Fibroblast of lung (primary cell): ENCODE results near the gene DUSP5.

Source experiments
- EZH2 ChIP-seq: IDR thresholded peaks from 2 replicates; pipeline ENCODE4 v1.5.1; 2012; ENCODE audit warnings: low read length, control low read depth, mild to moderate bottlenecking; ENCODE audit errors: missing control alignments
- TF ChIP-seq, protein P1 (sequence below), 2 donors: IDR thresholded peaks in 1 of 2; conservative IDR thresholded peaks in 1 of 2; 1 replicate in 1 of 2; 2 replicates in 1 of 2; pipeline ENCODE4 v1.5.1; 2011 to 2012; ENCODE audit warnings: low read length in 2 of 2, control low read depth in 1 of 2, inconsistent platforms in 1 of 2, low read depth in 1 of 2, mild to moderate bottlenecking in 1 of 2

DNA sequence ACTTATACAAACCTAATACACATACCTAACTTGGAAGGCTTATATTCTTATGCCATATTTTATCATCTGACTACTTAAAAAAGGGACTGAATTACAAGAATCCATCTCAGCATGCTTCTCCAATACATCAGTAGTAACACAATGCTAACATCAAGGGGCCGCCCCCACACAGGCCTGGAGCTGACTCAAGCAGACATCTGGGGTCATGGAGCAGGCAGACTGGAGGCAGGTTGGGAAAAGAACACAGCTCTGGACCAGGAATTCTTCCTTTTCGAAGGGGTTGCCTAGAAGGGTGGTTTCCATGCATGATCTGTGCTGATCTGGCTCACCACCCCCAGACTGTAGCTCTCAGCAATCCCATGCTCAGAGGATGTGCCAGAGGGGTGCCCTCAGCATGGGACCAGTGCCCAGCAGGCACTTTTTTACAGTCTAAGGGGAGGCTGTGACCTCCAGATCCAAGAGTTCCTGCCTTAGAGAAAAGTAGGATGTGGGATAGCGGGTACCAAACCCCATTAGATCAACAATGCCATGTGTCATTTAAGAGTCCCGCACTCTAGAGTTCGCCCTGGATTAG, 26.1 kb upstream of the DUSP5 start:
- TF ChIP-seq, protein P1, sequence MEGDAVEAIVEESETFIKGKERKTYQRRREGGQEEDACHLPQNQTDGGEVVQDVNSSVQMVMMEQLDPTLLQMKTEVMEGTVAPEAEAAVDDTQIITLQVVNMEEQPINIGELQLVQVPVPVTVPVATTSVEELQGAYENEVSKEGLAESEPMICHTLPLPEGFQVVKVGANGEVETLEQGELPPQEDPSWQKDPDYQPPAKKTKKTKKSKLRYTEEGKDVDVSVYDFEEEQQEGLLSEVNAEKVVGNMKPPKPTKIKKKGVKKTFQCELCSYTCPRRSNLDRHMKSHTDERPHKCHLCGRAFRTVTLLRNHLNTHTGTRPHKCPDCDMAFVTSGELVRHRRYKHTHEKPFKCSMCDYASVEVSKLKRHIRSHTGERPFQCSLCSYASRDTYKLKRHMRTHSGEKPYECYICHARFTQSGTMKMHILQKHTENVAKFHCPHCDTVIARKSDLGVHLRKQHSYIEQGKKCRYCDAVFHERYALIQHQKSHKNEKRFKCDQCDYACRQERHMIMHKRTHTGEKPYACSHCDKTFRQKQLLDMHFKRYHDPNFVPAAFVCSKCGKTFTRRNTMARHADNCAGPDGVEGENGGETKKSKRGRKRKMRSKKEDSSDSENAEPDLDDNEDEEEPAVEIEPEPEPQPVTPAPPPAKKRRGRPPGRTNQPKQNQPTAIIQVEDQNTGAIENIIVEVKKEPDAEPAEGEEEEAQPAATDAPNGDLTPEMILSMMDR (conservative IDR thresholded peaks at IDR 0.05 in 1 of 2, IDR thresholded peaks at IDR 0.05 in 1 of 2; ENCODE audit: low read depth in 1 of 2, low read length in 2 of 2): no peak
- TF ChIP-seq EZH2: no peak
